ENCODE measurements around the gene ATRN. TPM values are rescaled to one million over a fixed set of nuclear protein-coding genes. Genes with fewer than 3 reads are reported as not detected.
A peak's percentile ranks its signal among the peaks of the same experiment; 100 is the strongest.
"Not testable (repeated sequence)": the region's sequence is repeated elsewhere in the genome, so short reads cannot be mapped to it uniquely, and the experiment has no call there.

The ATRN gene
- 23.6 TPM for total RNA-seq (ENCODE audit: insufficient read depth, low replicate concordance)

- peak; percentile 90 for DNase-seq (ENCODE audit: low spot score)
Measured at GRCh38 chr20:3470627-3471396, at the start of gene ATRN. Gene ATRN (plus strand): TSS chr20:3471018. CDS start chr20:3471108, 90 bp downstream.

DNA sequence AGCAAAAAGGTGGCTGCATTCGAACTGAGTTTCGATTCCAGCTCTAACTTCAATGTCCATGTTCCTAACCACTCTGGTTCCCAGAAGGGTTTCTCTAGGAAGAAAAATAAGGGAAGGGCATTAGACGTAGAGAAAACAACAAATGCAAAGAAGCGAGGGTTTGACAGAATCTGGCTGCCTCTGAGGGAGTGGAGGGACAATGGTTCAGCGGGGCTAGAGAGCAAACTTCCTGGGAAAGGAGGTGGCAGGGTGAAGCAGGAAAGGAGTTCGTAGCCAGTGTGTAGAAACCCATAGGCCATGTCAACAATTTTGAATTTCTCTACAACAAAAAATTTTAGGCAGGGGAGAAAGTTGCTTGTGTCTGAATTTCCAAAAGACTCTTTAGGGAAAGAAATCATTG is 48.8 kb upstream of the ATRN start:
- DNase-seq (ENCODE audit: low spot score), result no peak

GRCh38 chr20:3423126-3423525 is 47.7 kb upstream of the ATRN start:
- DNase-seq (ENCODE audit: low spot score), result no peak

DNA sequence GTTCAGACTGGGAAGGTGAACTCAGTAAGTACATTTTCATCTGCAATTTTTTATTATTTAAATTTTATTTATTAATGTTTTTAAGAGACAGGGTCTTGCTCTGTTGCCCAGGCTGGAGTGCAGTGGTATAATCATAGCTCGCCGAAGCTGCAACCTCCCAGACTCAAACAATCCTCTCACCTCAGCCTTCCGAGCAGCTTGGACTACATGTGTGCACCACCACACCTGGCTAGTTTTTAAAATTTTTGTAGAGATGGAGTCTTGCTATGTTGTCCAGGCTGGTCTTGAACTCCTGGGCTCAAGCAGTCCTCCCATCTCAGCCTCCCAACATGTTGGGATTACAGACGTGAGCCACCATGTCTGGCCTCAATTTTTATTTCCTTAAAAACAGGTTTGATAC is 44.1 kb upstream of the ATRN start:
- DNase-seq (ENCODE audit: low spot score), result not testable (repeated sequence)

DNA sequence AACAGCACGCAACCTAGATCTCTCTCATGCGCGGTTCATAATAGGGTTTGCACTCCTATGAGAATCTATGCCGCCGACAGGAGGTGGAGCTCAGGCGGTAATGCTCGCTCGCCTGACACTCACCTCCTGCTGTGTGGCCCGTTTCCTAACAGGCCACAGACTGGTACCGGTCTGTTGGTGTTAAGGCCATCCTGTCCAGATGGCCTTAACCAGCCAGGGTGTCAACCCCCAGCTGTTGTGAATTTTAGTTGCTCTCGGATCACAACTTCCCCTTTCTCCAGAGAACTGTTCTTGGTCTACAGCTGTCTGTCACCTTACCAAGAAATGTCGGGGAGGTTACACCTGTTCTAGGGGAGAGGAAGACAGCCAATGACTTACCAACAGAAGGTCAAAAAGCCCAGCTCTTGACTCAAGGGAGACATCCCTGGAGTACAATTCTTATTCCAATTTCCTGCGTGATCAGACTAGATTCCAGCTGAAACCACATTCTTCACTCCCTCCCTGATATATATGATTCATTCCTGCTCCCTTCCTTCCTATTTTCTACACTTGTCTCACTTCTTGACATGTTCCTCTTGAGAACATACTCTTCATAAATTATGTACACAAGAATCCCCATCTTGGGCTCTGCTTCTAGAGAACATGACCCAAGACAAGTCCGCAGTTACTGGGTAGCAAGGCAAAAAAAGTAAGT is 40.3 kb upstream of the ATRN start:
- peak; percentile 3 for DNase-seq (ENCODE audit: low spot score)

GRCh38 chr20:3431109-3431508 is 39.7 kb upstream of the ATRN start:
- no peak for DNase-seq (ENCODE audit: low spot score)

GRCh38 chr20:3432844-3433243 is 38.0 kb upstream of the ATRN start:
- DNase-seq (ENCODE audit: low spot score), result no peak

GRCh38 chr20:3433744-3434143 is 37.1 kb upstream of the ATRN start:
- DNase-seq (ENCODE audit: low spot score), result no peak

- no peak for DNase-seq (ENCODE audit: low spot score)
Measured at GRCh38 chr20:3434232-3434631, 36.6 kb upstream of the ATRN start.

GRCh38 chr20:3436864-3437574 is 33.8 kb upstream of the ATRN start:
- DNase-seq (ENCODE audit: low spot score), result no peak

DNA sequence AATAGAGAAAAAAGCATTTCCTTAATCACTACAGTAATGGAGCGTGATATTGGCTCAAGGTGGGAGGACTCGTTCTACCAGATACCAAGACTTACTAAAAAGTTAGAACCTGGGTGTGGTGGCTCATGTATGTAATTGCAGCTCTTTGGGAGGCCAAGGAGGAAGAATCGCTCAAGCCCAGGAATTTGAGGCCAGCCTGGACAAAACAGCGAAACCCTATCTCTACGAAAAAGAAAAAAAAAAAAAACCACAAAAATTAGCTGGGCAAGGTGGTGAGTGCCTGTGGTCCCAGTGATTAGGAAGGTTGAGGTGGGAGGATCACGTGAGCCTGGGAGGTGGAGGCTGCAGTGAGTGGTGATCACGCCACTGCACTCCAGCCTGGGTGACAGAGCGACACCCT is 24.0 kb upstream of the ATRN start:
- DNase-seq (ENCODE audit: low spot score), result no peak

DNA sequence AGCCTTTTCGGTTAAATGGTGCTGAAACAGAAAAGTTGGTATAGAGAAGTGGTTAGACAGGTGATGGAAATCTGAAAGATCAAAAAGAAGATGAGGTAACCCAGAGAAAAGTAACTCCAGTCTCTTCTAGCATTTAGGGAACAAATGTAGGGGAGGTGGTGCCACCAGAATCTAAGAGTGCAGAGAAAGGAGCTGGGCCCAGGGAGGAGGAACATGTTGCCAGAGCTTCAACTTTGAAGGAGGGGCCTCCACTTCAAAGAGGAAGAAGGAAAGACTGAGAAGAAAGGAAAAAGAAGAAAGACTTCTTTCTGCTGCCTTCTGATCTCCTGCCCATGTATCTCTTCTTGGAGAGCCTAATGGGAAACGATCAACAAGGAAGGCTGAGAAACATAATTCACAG is 23.5 kb upstream of the ATRN start:
- no peak for DNase-seq (ENCODE audit: low spot score)

GRCh38 chr20:3449319-3449718 is 21.5 kb upstream of the ATRN start:
- no peak for DNase-seq (ENCODE audit: low spot score)

DNA sequence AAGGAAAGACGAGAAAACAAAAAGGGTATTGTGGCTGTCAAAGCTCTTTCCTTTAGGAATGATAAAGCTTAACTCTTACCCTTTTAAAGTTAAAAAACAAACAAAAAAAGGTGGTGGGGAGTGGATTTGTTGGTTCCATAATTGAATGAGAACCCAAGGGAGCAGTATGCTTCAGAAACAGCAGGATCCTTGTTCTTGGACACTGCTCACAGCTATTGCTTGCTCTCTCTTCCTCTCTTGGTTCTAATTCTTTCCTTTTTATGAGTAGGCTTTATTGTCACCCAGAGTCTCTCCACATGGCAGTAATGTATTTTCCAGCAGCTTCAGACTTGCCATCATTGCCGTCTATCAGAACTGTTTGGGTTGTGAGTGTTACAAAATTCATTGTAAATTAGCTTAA is 18.7 kb upstream of the ATRN start:
- DNase-seq (ENCODE audit: low spot score), result no peak

DNA sequence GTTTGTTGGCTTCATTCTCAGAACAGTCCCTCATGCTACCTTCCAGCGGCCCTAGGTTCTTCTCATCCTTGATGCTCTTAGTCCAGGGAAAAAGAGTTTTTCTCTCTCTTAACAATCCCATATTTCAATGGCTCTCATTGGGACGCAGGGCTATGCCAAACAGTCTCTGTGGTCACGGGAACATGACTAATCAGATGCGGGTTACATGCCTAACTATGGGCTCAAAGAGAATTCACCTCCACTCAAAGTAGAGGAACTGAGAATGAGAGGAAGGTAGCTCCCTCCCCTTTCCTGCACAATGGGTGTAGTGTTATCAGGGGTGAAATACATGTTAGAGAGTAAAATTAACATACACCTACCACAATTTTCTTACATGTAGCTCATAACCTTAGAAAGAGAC is 18.1 kb upstream of the ATRN start:
- DNase-seq (ENCODE audit: low spot score), result no peak

GRCh38 chr20:3454831-3455230 is 16.0 kb upstream of the ATRN start:
- no peak for DNase-seq (ENCODE audit: low spot score)

- DNase-seq (ENCODE audit: low spot score), result no peak
Measured at GRCh38 chr20:3456648-3457047, 14.2 kb upstream of the ATRN start.

DNA sequence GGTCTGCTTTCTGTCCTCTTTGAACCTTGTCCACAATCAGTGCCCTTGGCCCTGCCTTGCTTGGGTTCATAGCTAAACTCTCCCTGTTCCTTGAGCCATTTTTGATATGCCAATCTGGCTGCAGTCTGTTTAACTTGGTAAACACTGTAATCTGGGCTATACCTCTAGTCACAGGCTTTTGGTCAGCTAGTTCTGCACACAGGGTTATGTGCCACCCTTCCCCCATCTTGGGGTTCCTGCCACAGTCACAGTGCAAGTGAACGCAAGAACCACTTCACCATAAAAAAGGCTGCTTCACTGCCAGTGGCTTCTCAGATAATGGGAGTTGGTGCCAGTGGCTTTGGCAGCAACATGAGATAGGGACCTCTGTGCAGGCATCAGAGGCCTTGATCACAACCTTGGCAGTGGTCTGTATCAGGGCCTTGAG is 10.9 kb upstream of the ATRN start:
- DNase-seq (ENCODE audit: low spot score), result no peak

GRCh38 chr20:3461211-3461771 is 9.5 kb upstream of the ATRN start:
- no peak for DNase-seq (ENCODE audit: low spot score)

- no peak for DNase-seq (ENCODE audit: low spot score)
Measured at GRCh38 chr20:3461911-3462677, 8.7 kb upstream of the ATRN start.

- no peak for DNase-seq (ENCODE audit: low spot score)
Measured at GRCh38 chr20:3464166-3464565, 6.7 kb upstream of the ATRN start.

Measured in umbilical cord (tissue), 2 donors.